Cardiac muscle cell (in vitro differentiated cells and primary cell): Measurements from ENCODE around the gene HOXB8. TPM values are rescaled to one million over a fixed set of nuclear protein-coding genes. Genes with fewer than 3 reads are reported as not detected.

Experiments used
- DNase-seq, 2 donors: peaks; one replicate each; pipeline versions ENCODE4 v3.0.0 to v3.0.0-alpha.2; 2010 to 2017; ENCODE audit warnings: low read depth in 1 of 2, low spot score in 1 of 2
- H3K27ac ChIP-seq: fragments of 200-600 bp; sonication (generic); 2 replicates; pipeline ENCODE4 v1.5.1; 2016
- H3K27me3 ChIP-seq: fragments of 200-600 bp; sonication (generic); 2 replicates; pipeline ENCODE4 v1.6.0; 2016; ENCODE audit warnings: control low read depth
- H3K36me3 ChIP-seq: fragments of 200-600 bp; sonication (generic); 2 replicates; pipeline ENCODE4 v1.5.1; 2016; ENCODE audit warnings: control low read depth
- H3K4me1 ChIP-seq: fragments of 200-600 bp; sonication (generic); 2 replicates; pipeline ENCODE4 v1.8.1; 2017; ENCODE audit warnings: low read depth, mild to moderate bottlenecking, mixed run types
- H3K4me3 ChIP-seq: fragments of 200-600 bp; sonication (generic); 2 replicates; pipeline ENCODE4 v1.5.1; 2016; ENCODE audit warnings: mild to moderate bottlenecking
- H3K9me3 ChIP-seq: fragments of 200-600 bp; sonication (generic); 2 replicates; pipeline ENCODE4 v1.5.1; 2017; ENCODE audit warnings: low read depth, mild to moderate bottlenecking, control low read depth
- polyA plus RNA-seq: library from polyadenylated mRNA; unstranded; fragments of >200 nt; fragmentation: Nextera tagmentation; extraction: Ambion mirVana; gene quantifications from 2 replicates; pipeline ENCODE4 v1.2.1, GENCODE V29; 2016
- total RNA-seq: library from RNA; depleted of rRNA; stranded (reverse); fragments of >200 nt; gene quantifications from 2 replicates; pipeline ENCODE4 v1.2.3, GENCODE V29; 2016
- TF ChIP-seq, protein P1 (sequence below): IDR thresholded peaks from 2 replicates; pipeline ENCODE4 v1.5.1; 2012; ENCODE audit warnings: low read depth, mild to moderate bottlenecking, low read length

The HOXB8 gene
- total RNA-seq (not detected in 2 replicates), polyA plus RNA-seq (not detected in 2 replicates)

DNA sequence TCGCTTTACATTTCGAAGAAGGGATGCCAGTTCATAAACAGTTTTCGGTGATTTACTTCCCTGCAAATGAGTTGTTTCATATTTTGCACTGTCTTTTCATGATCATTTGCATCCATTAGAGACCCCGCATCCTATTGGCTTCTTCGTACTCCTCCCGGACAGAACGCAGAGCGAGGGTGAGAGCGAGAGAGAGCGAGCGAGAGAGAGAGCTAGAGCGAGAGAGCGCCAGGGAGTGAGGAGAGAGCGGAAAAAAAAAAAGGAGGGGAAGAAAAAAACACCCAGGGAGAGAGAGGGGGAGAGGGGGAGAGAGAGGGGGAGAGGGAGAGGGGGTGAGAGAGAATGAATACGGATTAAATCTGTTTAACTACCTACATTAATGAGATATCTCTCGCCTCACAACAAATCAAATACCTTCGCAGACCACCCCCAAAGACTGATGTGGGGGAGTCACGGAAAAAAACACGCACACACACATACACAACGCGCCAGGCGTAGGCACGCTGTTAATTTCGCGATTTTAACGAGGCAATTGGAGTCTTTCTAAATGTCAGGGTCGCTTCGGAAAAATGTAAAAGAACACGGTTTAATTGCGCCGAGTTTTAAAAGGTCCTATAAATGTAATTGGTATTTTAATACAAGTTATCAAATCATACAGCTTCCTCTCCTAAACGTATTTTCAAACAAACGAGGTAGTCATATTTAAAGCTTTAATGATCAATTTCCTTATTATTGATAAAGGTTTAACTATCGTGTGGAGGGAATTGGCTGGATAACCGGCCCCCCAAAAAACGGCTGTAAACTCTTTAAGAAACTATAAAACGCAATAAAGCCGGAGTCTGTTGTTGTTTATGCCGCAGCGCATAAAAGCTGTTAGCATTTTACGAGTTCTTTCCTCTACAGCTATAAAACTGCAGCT, at the start of gene HOXB8:
Gene HOXB8, minus strand, starts transcription at position 246 of the 916 bp plus-strand sequence. CDS start 588 bp downstream, outside the sequence.
- H3K4me1 ChIP-seq: peaks cover 12% of the 10 kb centered on the region
- H3K4me3 ChIP-seq: no peak within 1 kb of the TSS
- H3K36me3 ChIP-seq: no peaks in the 10 kb centered on the region
- H3K9me3 ChIP-seq: no peaks in the 10 kb centered on the region
- TF ChIP-seq, protein P1, sequence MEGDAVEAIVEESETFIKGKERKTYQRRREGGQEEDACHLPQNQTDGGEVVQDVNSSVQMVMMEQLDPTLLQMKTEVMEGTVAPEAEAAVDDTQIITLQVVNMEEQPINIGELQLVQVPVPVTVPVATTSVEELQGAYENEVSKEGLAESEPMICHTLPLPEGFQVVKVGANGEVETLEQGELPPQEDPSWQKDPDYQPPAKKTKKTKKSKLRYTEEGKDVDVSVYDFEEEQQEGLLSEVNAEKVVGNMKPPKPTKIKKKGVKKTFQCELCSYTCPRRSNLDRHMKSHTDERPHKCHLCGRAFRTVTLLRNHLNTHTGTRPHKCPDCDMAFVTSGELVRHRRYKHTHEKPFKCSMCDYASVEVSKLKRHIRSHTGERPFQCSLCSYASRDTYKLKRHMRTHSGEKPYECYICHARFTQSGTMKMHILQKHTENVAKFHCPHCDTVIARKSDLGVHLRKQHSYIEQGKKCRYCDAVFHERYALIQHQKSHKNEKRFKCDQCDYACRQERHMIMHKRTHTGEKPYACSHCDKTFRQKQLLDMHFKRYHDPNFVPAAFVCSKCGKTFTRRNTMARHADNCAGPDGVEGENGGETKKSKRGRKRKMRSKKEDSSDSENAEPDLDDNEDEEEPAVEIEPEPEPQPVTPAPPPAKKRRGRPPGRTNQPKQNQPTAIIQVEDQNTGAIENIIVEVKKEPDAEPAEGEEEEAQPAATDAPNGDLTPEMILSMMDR: no peak
- no peak within 1 kb of the TSS for H3K27ac ChIP-seq
- H3K27me3 ChIP-seq: peaks cover 100% of the 10 kb centered on the region
- DNase-seq: no peak

DNA sequence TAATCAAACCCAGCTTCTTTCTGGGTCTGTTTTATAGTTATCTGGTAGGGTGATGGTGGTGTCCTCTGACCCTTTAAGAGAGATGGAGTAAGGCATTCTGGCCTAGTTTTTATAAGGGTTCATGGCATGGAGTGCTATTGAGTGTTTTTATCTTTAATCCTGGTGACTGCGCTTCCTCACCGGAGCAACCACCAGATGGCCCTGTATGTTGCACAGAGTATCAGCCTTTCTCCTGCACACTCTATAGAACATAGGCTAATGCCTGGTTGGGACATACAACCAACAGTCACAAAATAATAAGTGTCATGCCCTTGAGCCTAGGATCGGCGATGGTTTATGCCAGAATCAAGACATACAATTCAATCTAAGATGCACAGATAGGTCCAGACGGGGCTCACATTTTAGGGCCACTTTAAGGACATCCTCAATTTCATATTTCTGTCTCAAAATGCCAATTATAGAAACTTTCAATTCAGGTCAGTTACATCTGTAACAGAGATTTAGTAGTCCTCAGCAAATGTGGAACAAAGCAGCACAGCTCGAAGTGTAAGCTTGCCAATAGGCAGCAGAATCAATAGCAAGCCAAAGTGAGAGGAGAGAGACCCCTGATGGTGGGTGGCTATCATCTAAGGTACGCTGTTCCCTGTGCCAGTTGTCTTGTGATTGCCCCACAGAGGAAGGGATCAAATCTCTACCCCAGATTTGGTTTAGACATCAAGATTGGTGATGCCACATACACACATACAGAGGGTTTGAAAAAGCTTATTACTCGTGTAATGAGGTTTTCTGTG, 48.2 kb upstream of the HOXB8 start:
- Histone ChIP-seq H3K4me3 (no peak overlapping the region), H3K9me3 (no peaks in the 10 kb centered on the region), H3K27me3 (peaks cover 72% of the 10 kb centered on the region), H3K36me3 (no peaks in the 10 kb centered on the region), H3K27ac (no peak overlapping the region), H3K4me1 (no peaks in the 10 kb centered on the region)
- TF ChIP-seq, protein P1: peak; percentile 17
- DNase-seq: no peak

DNA sequence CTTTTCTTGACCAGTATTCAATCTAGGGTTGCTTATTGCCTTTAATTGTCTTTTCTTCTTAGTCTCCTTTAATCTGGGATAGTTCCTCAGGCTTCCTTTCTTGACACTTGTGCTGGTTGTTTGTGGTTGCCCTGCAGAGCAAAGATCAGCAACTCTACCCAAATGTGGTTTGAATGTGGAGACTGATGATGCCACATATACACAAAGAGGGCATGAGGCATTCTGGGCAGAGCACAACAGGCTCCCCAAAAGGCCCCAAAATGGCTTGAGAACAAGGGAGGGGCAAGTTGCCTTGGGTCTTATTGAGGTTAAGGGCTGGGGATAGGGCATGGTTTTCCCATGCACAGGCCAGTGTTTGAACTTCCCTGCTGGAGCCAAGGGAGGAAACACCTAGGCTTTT, 40.8 kb upstream of the HOXB8 start:
- TF ChIP-seq, protein P1: no peak
- no peaks in the 10 kb centered on the region for H3K36me3 ChIP-seq
- no peak overlapping the region for H3K27ac ChIP-seq
- no peaks in the 10 kb centered on the region for H3K9me3 ChIP-seq
- no peaks in the 10 kb centered on the region for H3K4me1 ChIP-seq
- H3K4me3 ChIP-seq: no peak overlapping the region
- H3K27me3 ChIP-seq: peaks cover 86% of the 10 kb centered on the region
- DNase-seq: no peak

DNA sequence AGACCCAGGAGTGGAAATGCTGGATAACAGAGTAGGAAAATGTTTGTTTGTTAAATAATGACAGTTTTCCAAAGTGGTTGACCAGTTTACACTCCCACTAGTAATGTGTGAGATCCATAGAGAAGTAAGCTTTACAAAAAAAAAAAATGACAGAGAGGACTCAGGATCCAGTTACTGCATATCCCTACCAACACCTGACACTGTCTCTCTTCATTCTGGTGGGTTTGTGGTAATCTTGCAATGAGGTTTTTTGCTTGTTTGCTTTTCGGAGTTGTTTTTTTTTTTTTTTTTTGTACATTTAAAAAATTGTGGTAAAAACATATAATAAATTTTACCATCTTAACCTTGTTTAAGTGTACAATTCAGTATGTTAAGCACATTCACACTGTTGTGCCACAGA, 34.6 kb upstream of the HOXB8 start:
- DNase-seq: no peak
- Histone ChIP-seq H3K27me3 (peaks cover 94% of the 10 kb centered on the region), H3K27ac (no peak overlapping the region), H3K4me3 (no peak overlapping the region), H3K36me3 (no peaks in the 10 kb centered on the region), H3K4me1 (no peaks in the 10 kb centered on the region), H3K9me3 (no peaks in the 10 kb centered on the region)
- TF ChIP-seq, protein P1: no peak

DNA sequence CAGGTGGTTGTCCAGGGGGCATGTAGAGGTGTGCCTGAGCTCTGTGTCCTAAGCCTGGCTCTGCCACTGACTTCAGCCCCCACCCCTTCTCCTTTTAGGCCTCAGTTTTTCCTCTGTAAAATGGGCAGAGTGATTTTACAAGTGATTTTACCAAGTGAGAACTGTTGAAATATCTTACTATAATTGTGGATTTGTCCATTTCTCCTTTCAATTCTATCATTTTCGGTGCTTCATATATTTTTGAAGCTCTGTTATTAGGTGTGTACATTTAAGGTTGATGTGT, 32.8 kb upstream of the HOXB8 start:
- Histone ChIP-seq H3K4me3 (no peak overlapping the region), H3K9me3 (no peaks in the 10 kb centered on the region), H3K27ac (no peak overlapping the region), H3K4me1 (no peaks in the 10 kb centered on the region), H3K36me3 (no peaks in the 10 kb centered on the region), H3K27me3 (peaks cover 97% of the 10 kb centered on the region)
- no peak for DNase-seq
- TF ChIP-seq, protein P1: no peak
